ENCODE data around the gene LLGL2.

The LLGL2 gene

GRCh38 chr17:75501378-75502071 is 24.0 kb upstream of the LLGL2 start:
- H3K4me3 ChIP-seq (ENCODE audit: low read depth in 1 of 2, low read length in 1 of 2) = no peak overlapping the region
- peaks cover 26% of the 10 kb centered on the region for H3K36me3 ChIP-seq
- H3K27me3 ChIP-seq = no peaks in the 10 kb centered on the region
- H3K9me3 ChIP-seq = no peaks in the 10 kb centered on the region
- no peak overlapping the region for H3K27ac ChIP-seq
- TF ChIP-seq, protein P1, sequence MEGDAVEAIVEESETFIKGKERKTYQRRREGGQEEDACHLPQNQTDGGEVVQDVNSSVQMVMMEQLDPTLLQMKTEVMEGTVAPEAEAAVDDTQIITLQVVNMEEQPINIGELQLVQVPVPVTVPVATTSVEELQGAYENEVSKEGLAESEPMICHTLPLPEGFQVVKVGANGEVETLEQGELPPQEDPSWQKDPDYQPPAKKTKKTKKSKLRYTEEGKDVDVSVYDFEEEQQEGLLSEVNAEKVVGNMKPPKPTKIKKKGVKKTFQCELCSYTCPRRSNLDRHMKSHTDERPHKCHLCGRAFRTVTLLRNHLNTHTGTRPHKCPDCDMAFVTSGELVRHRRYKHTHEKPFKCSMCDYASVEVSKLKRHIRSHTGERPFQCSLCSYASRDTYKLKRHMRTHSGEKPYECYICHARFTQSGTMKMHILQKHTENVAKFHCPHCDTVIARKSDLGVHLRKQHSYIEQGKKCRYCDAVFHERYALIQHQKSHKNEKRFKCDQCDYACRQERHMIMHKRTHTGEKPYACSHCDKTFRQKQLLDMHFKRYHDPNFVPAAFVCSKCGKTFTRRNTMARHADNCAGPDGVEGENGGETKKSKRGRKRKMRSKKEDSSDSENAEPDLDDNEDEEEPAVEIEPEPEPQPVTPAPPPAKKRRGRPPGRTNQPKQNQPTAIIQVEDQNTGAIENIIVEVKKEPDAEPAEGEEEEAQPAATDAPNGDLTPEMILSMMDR (IDR thresholded peaks at IDR 0.05) = no peak
- peaks cover 0 to 7% of the 10 kb centered on the region in 2 experiments for H3K4me1 ChIP-seq (ENCODE audit: control insufficient read depth in 1 of 2, insufficient read depth in 1 of 2, low read depth in 1 of 2, low read length in 1 of 2)

- H3K36me3 ChIP-seq = peaks cover 23% of the 10 kb centered on the region
- no peaks in the 10 kb centered on the region for H3K27me3 ChIP-seq
Observed at GRCh38 chr17:75502072-75502720, 23.3 kb upstream of the LLGL2 start.

GRCh38 chr17:75502721-75503329 is 22.7 kb upstream of the LLGL2 start:
- H3K27me3 ChIP-seq = no peaks in the 10 kb centered on the region
- H3K4me3 ChIP-seq (ENCODE audit: low read depth in 1 of 2, low read length in 1 of 2) = no peak overlapping the region
- H3K4me1 ChIP-seq (ENCODE audit: control insufficient read depth in 1 of 2, insufficient read depth in 1 of 2, low read depth in 1 of 2, low read length in 1 of 2) = peaks cover 0 to 4% of the 10 kb centered on the region in 2 experiments
- TF ChIP-seq, protein P1 (IDR thresholded peaks at IDR 0.05) = no peak
- H3K27ac ChIP-seq = no peak overlapping the region
- H3K9me3 ChIP-seq = no peaks in the 10 kb centered on the region
- H3K36me3 ChIP-seq = peaks cover 22% of the 10 kb centered on the region

More at GRCh38 chr17:75502072-75502720, 23.3 kb upstream of the LLGL2 start:
- TF ChIP-seq, protein P1 (IDR thresholded peaks at IDR 0.05) = no peak
- no peak overlapping the region for H3K27ac ChIP-seq
- H3K9me3 ChIP-seq = no peaks in the 10 kb centered on the region
- H3K4me3 ChIP-seq (ENCODE audit: low read depth in 1 of 2, low read length in 1 of 2) = no peak overlapping the region
- peaks cover 0 to 7% of the 10 kb centered on the region in 2 experiments for H3K4me1 ChIP-seq (ENCODE audit: control insufficient read depth in 1 of 2, insufficient read depth in 1 of 2, low read depth in 1 of 2, low read length in 1 of 2)

DNA sequence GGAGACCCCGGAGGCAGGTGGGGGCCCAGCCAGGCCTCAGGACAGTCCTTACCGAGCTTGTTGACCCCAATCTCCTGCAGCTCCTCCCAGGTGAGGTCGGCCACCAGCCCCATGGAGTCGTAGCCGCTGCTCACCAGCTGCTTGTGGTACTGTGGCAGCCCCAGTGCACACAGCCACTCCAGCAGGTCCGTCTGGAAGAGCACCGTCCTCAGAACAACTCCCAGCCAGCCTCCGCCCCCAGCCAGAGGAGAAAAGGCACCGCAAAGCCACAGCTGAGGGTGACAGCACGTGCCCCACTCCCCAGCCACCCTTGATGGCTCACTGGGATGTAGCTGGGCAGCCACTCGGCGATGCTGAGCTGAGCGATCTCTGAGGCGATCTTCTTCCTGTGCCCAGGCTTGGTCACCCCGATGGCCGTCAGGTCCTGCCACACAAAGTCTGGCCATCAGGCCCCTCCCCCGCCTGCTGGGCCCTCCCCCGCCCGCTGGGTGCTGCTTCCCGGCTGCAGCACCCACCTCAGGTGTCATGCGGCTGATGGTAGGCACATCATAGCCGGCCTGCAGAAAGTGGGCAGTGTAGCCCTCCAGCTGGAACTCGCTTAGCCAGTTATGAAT is 22.1 kb upstream of the LLGL2 start:
- Histone ChIP-seq H3K4me3 (ENCODE audit: low read depth in 1 of 2, low read length in 1 of 2) (no peak overlapping the region), H3K36me3 (peaks cover 16% of the 10 kb centered on the region), H3K4me1 (ENCODE audit: control insufficient read depth in 1 of 2, insufficient read depth in 1 of 2, low read depth in 1 of 2, low read length in 1 of 2) (no peaks in the 10 kb centered on the region), H3K27me3 (no peaks in the 10 kb centered on the region), H3K27ac (no peak overlapping the region), H3K9me3 (no peaks in the 10 kb centered on the region)
- TF ChIP-seq, protein P1 (IDR thresholded peaks at IDR 0.05) = no peak

DNA sequence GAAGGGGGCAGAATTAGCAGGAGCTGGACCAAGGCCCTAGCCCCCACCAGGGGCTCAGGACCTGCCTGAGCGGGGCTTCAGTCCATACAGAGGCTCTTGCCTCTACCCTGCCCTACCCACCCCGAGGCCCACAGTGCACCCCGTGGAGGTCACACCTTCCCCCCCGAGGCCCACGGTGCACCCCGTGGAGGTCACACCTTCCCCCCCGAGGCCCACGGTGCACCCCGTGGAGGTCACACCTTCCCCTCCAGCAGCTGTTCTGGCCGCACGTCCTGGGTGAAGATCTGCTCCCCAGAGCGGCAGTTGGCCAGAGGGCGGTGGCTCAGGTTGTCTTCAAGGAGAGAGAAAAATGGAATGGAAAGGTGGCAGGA is 21.5 kb upstream of the LLGL2 start:
- no peaks in the 10 kb centered on the region for H3K27me3 ChIP-seq
- H3K9me3 ChIP-seq = no peaks in the 10 kb centered on the region
- H3K4me1 ChIP-seq (ENCODE audit: control insufficient read depth in 1 of 2, insufficient read depth in 1 of 2, low read depth in 1 of 2, low read length in 1 of 2) = no peaks in the 10 kb centered on the region
- H3K36me3 ChIP-seq = peaks cover 11% of the 10 kb centered on the region
- TF ChIP-seq, protein P1 (IDR thresholded peaks at IDR 0.05) = no peak
- no peak overlapping the region for H3K4me3 ChIP-seq (ENCODE audit: low read depth in 1 of 2, low read length in 1 of 2)
- H3K27ac ChIP-seq = no peak overlapping the region
